ENCODE measurements around the gene EIF4H.

Gene EIF4H

GRCh38 chr7:74187915-74188675 is 13.9 kb downstream of the EIF4H start:
- no peak overlapping the region for H3K18ac ChIP-seq (ENCODE audit: low read length)
- H4K8ac ChIP-seq (ENCODE audit: low read depth, low read length): no peak overlapping the region
- no peak overlapping the region for H3K56ac ChIP-seq (ENCODE audit: low read length)
- no peak overlapping the region for H3K4me3 ChIP-seq (ENCODE audit: low read length)
- peaks cover 70% of the 10 kb centered on the region for H3K79me2 ChIP-seq (ENCODE audit: control insufficient read depth, insufficient read depth, low read length)
- H3K23ac ChIP-seq (ENCODE audit: low read length): peak overlapping the region; percentile 20
- no peak overlapping the region for H2BK5ac ChIP-seq (ENCODE audit: low read length)
- H2BK15ac ChIP-seq (replicated peaks; ENCODE audit: low read depth): no peak overlapping the region
- no peak overlapping the region for H3K4me2 ChIP-seq (ENCODE audit: low read length)
- no peaks in the 10 kb centered on the region for H3K27me3 ChIP-seq (ENCODE audit: insufficient read depth, low read length, poor library complexity)
- no peak overlapping the region for H2BK120ac ChIP-seq (ENCODE audit: low read depth, low read length)
- peaks cover 25% of the 10 kb centered on the region for H3K36me3 ChIP-seq (ENCODE audit: control insufficient read depth, insufficient read depth, low read length)
- H3K27ac ChIP-seq (ENCODE audit: low read depth, low read length): peak overlapping the region; percentile 2
- no peak overlapping the region for H4K5ac ChIP-seq (ENCODE audit: low read length)
- H2AK5ac ChIP-seq (ENCODE audit: low read length): no peak overlapping the region
- H3K79me1 ChIP-seq (ENCODE audit: low read length): peaks cover 26% of the 10 kb centered on the region
- no peak overlapping the region for H3K9ac ChIP-seq (ENCODE audit: low read length)
- no CpG with 5 or more reads among the region's 11 CpGs for WGBS (ENCODE audit: extremely low coverage, insufficient coverage, low lambda C conversion rate)
- H3K4me1 ChIP-seq (ENCODE audit: control insufficient read depth, low read depth, low read length): peaks cover 5% of the 10 kb centered on the region
- no peak overlapping the region for H3K4ac ChIP-seq (ENCODE audit: low read depth, low read length)
- DNase-seq: no peak

GRCh38 chr7:74190259-74190658 is 16.1 kb downstream of the EIF4H start:
- Histone ChIP-seq H3K9ac (ENCODE audit: low read length) (no peak overlapping the region), H3K27me3 (ENCODE audit: insufficient read depth, low read length, poor library complexity) (no peaks in the 10 kb centered on the region), H2BK5ac (ENCODE audit: low read length) (no peak overlapping the region), H3K4me3 (ENCODE audit: low read length) (no peak overlapping the region), H2BK15ac (replicated peaks; ENCODE audit: low read depth) (no peak overlapping the region), H2AK5ac (ENCODE audit: low read length) (no peak overlapping the region), H3K23ac (ENCODE audit: low read length) (no peak overlapping the region), H3K56ac (ENCODE audit: low read length) (no peak overlapping the region), H4K8ac (ENCODE audit: low read depth, low read length) (no peak overlapping the region), H3K4me1 (ENCODE audit: control insufficient read depth, low read depth, low read length) (no peaks in the 10 kb centered on the region), H3K18ac (ENCODE audit: low read length) (no peak overlapping the region), H2BK120ac (ENCODE audit: low read depth, low read length) (no peak overlapping the region), H3K4ac (ENCODE audit: low read depth, low read length) (no peak overlapping the region), H3K36me3 (ENCODE audit: control insufficient read depth, insufficient read depth, low read length) (peaks cover 38% of the 10 kb centered on the region), H3K79me1 (ENCODE audit: low read length) (peaks cover 31% of the 10 kb centered on the region), H3K27ac (ENCODE audit: low read depth, low read length) (no peak overlapping the region), H4K5ac (ENCODE audit: low read length) (no peak overlapping the region), H3K4me2 (ENCODE audit: low read length) (no peak overlapping the region), H3K79me2 (ENCODE audit: control insufficient read depth, insufficient read depth, low read length) (peaks cover 49% of the 10 kb centered on the region)
- DNase-seq: no peak
- no CpG with 5 or more reads among the region's 7 CpGs for WGBS (ENCODE audit: extremely low coverage, insufficient coverage, low lambda C conversion rate)

- no peak overlapping the region for H3K4me2 ChIP-seq (ENCODE audit: low read length)
- no peak overlapping the region for H3K4ac ChIP-seq (ENCODE audit: low read depth, low read length)
- H3K36me3 ChIP-seq (ENCODE audit: control insufficient read depth, insufficient read depth, low read length): peaks cover 38% of the 10 kb centered on the region
- peaks cover 31% of the 10 kb centered on the region for H3K79me1 ChIP-seq (ENCODE audit: low read length)
- H3K9ac ChIP-seq (ENCODE audit: low read length): no peak overlapping the region
- no CpG with 5 or more reads among the region's 9 CpGs for WGBS (ENCODE audit: extremely low coverage, insufficient coverage, low lambda C conversion rate)
- no peak overlapping the region for H2BK120ac ChIP-seq (ENCODE audit: low read depth, low read length)
- H3K18ac ChIP-seq (ENCODE audit: low read length): no peak overlapping the region
- H4K8ac ChIP-seq (ENCODE audit: low read depth, low read length): no peak overlapping the region
- no peaks in the 10 kb centered on the region for H3K4me1 ChIP-seq (ENCODE audit: control insufficient read depth, low read depth, low read length)
- no peak overlapping the region for H3K27ac ChIP-seq (ENCODE audit: low read depth, low read length)
- H3K27me3 ChIP-seq (ENCODE audit: insufficient read depth, low read length, poor library complexity): no peaks in the 10 kb centered on the region
- DNase-seq: no peak
- H2AK5ac ChIP-seq (ENCODE audit: low read length): no peak overlapping the region
- no peak overlapping the region for H4K5ac ChIP-seq (ENCODE audit: low read length)
- H3K56ac ChIP-seq (ENCODE audit: low read length): no peak overlapping the region
- no peak overlapping the region for H2BK15ac ChIP-seq (replicated peaks; ENCODE audit: low read depth)
- H3K23ac ChIP-seq (ENCODE audit: low read length): no peak overlapping the region
- no peak overlapping the region for H2BK5ac ChIP-seq (ENCODE audit: low read length)
- no peak overlapping the region for H3K4me3 ChIP-seq (ENCODE audit: low read length)
- H3K79me2 ChIP-seq (ENCODE audit: control insufficient read depth, insufficient read depth, low read length): peaks cover 40% of the 10 kb centered on the region
These were observed 17.1 kb downstream of the EIF4H start for GRCh38 chr7:74191231-74191630.

- H2AK5ac ChIP-seq (ENCODE audit: low read length): no peak overlapping the region
- no peak overlapping the region for H2BK5ac ChIP-seq (ENCODE audit: low read length)
- no CpG with 5 or more reads among the region's 8 CpGs for WGBS (ENCODE audit: extremely low coverage, insufficient coverage, low lambda C conversion rate)
- H3K18ac ChIP-seq (ENCODE audit: low read length): no peak overlapping the region
- no peaks in the 10 kb centered on the region for H3K27me3 ChIP-seq (ENCODE audit: insufficient read depth, low read length, poor library complexity)
- no peak overlapping the region for H2BK15ac ChIP-seq (replicated peaks; ENCODE audit: low read depth)
- H3K4me3 ChIP-seq (ENCODE audit: low read length): no peak overlapping the region
- no peak overlapping the region for H3K56ac ChIP-seq (ENCODE audit: low read length)
- no peak overlapping the region for H2BK120ac ChIP-seq (ENCODE audit: low read depth, low read length)
- H3K4ac ChIP-seq (ENCODE audit: low read depth, low read length): no peak overlapping the region
- H3K79me2 ChIP-seq (ENCODE audit: control insufficient read depth, insufficient read depth, low read length): peaks cover 22% of the 10 kb centered on the region
- no peak overlapping the region for H3K27ac ChIP-seq (ENCODE audit: low read depth, low read length)
- peaks cover 35% of the 10 kb centered on the region for H3K36me3 ChIP-seq (ENCODE audit: control insufficient read depth, insufficient read depth, low read length)
- H3K23ac ChIP-seq (ENCODE audit: low read length): no peak overlapping the region
- H3K79me1 ChIP-seq (ENCODE audit: low read length): peaks cover 26% of the 10 kb centered on the region
- H3K4me2 ChIP-seq (ENCODE audit: low read length): no peak overlapping the region
- H4K8ac ChIP-seq (ENCODE audit: low read depth, low read length): no peak overlapping the region
- DNase-seq: no peak
- H3K4me1 ChIP-seq (ENCODE audit: control insufficient read depth, low read depth, low read length): no peaks in the 10 kb centered on the region
- no peak overlapping the region for H3K9ac ChIP-seq (ENCODE audit: low read length)
- H4K5ac ChIP-seq (ENCODE audit: low read length): no peak overlapping the region
These were observed 18.9 kb downstream of the EIF4H start for GRCh38 chr7:74193054-74193453.

GRCh38 chr7:74193913-74194312 is 19.8 kb downstream of the EIF4H start:
- Histone ChIP-seq H3K4me2 (ENCODE audit: low read length) (no peak overlapping the region), H3K23ac (ENCODE audit: low read length) (no peak overlapping the region), H3K36me3 (ENCODE audit: control insufficient read depth, insufficient read depth, low read length) (peaks cover 29% of the 10 kb centered on the region), H2BK120ac (ENCODE audit: low read depth, low read length) (no peak overlapping the region), H2AK5ac (ENCODE audit: low read length) (no peak overlapping the region), H3K4ac (ENCODE audit: low read depth, low read length) (no peak overlapping the region), H3K79me2 (ENCODE audit: control insufficient read depth, insufficient read depth, low read length) (peaks cover 13% of the 10 kb centered on the region), H2BK5ac (ENCODE audit: low read length) (no peak overlapping the region), H3K27me3 (ENCODE audit: insufficient read depth, low read length, poor library complexity) (no peaks in the 10 kb centered on the region), H3K56ac (ENCODE audit: low read length) (no peak overlapping the region), H4K5ac (ENCODE audit: low read length) (no peak overlapping the region), H3K79me1 (ENCODE audit: low read length) (peaks cover 18% of the 10 kb centered on the region), H3K9ac (ENCODE audit: low read length) (no peak overlapping the region), H3K4me3 (ENCODE audit: low read length) (no peak overlapping the region), H3K18ac (ENCODE audit: low read length) (no peak overlapping the region), H2BK15ac (replicated peaks; ENCODE audit: low read depth) (no peak overlapping the region), H4K8ac (ENCODE audit: low read depth, low read length) (no peak overlapping the region), H3K27ac (ENCODE audit: low read depth, low read length) (no peak overlapping the region), H3K4me1 (ENCODE audit: control insufficient read depth, low read depth, low read length) (no peaks in the 10 kb centered on the region)
- no CpG with 5 or more reads among the region's 7 CpGs for WGBS (ENCODE audit: extremely low coverage, insufficient coverage, low lambda C conversion rate)
- no peak for DNase-seq

- Histone ChIP-seq H3K27me3 (ENCODE audit: insufficient read depth, low read length, poor library complexity) (no peaks in the 10 kb centered on the region), H3K79me1 (ENCODE audit: low read length) (peaks cover 13% of the 10 kb centered on the region), H3K9ac (ENCODE audit: low read length) (no peak overlapping the region), H2AK5ac (ENCODE audit: low read length) (no peak overlapping the region), H3K23ac (ENCODE audit: low read length) (no peak overlapping the region), H3K4me2 (ENCODE audit: low read length) (no peak overlapping the region), H2BK120ac (ENCODE audit: low read depth, low read length) (no peak overlapping the region), H3K4me3 (ENCODE audit: low read length) (no peak overlapping the region), H3K4ac (ENCODE audit: low read depth, low read length) (no peak overlapping the region), H3K79me2 (ENCODE audit: control insufficient read depth, insufficient read depth, low read length) (peaks cover 9% of the 10 kb centered on the region), H2BK5ac (ENCODE audit: low read length) (no peak overlapping the region), H2BK15ac (replicated peaks; ENCODE audit: low read depth) (no peak overlapping the region), H4K8ac (ENCODE audit: low read depth, low read length) (no peak overlapping the region), H3K36me3 (ENCODE audit: control insufficient read depth, insufficient read depth, low read length) (peaks cover 25% of the 10 kb centered on the region), H3K4me1 (ENCODE audit: control insufficient read depth, low read depth, low read length) (no peaks in the 10 kb centered on the region), H4K5ac (ENCODE audit: low read length) (no peak overlapping the region), H3K18ac (ENCODE audit: low read length) (no peak overlapping the region), H3K27ac (ENCODE audit: low read depth, low read length) (no peak overlapping the region), H3K56ac (ENCODE audit: low read length) (no peak overlapping the region)
- DNase-seq: no peak
- WGBS (ENCODE audit: extremely low coverage, insufficient coverage, low lambda C conversion rate): no CpG with 5 or more reads among the region's 14 CpGs
These were observed 20.5 kb downstream of the EIF4H start for GRCh38 chr7:74194686-74195085.
